8988T (cell line): Measurements from ENCODE around the gene DUOX2.
"Not testable (repeated sequence)": the region's sequence is repeated elsewhere in the genome, so short reads cannot be mapped to it uniquely, and the experiment has no call there.

Source experiments
- DNase-seq: peaks from one replicate; pipeline ENCODE4 v3.0.0; 2011

The DUOX2 gene

GRCh38 chr15:45064386-45064785, 49.6 kb downstream of the DUOX2 start:
- DNase-seq = no peak

- DNase-seq = not testable (repeated sequence)
These were observed 51.7 kb downstream of the DUOX2 start for GRCh38 chr15:45062301-45062700.

GRCh38 chr15:45058690-45059675, 55.0 kb downstream of the DUOX2 start:
- not testable (repeated sequence) for DNase-seq

- DNase-seq = not testable (repeated sequence)
These were observed 61.3 kb downstream of the DUOX2 start for GRCh38 chr15:45052676-45053075.

GRCh38 chr15:45050587-45050986, 63.4 kb downstream of the DUOX2 start:
- DNase-seq = no peak

- DNase-seq = no peak
These were observed 65.0 kb downstream of the DUOX2 start for GRCh38 chr15:45048794-45049631.

GRCh38 chr15:45048449-45048793, 65.6 kb downstream of the DUOX2 start:
- not testable (repeated sequence) for DNase-seq

GRCh38 chr15:45044270-45044669, 69.7 kb downstream of the DUOX2 start:
- DNase-seq = not testable (repeated sequence)

GRCh38 chr15:45042859-45043258, 71.1 kb downstream of the DUOX2 start:
- DNase-seq = not testable (repeated sequence)
